A673 (cell line): ENCODE data around the gene TST.

Experiments used
- EZH2 ChIP-seq: fragments of 200-600 bp; sonication (generic); IDR thresholded peaks from 2 replicates; pipeline ENCODE4 v1.6.1; 2017; ENCODE audit warnings: borderline replicate concordance, low read depth, mild to moderate bottlenecking, mixed read lengths, antibody characterized with exemption, low read length; ENCODE audit not compliant: poor library complexity, severe bottlenecking
- TF ChIP-seq, protein P1 (sequence below): fragments of 300-800, 200-600 bp; sonication (generic); conservative IDR thresholded peaks from 2 replicates; pipeline ENCODE4 v1.5.1; 2017; ENCODE audit warnings: low read depth, mild to moderate bottlenecking, antibody characterized with exemption, low read length, moderate library complexity, mixed read lengths

DNA sequence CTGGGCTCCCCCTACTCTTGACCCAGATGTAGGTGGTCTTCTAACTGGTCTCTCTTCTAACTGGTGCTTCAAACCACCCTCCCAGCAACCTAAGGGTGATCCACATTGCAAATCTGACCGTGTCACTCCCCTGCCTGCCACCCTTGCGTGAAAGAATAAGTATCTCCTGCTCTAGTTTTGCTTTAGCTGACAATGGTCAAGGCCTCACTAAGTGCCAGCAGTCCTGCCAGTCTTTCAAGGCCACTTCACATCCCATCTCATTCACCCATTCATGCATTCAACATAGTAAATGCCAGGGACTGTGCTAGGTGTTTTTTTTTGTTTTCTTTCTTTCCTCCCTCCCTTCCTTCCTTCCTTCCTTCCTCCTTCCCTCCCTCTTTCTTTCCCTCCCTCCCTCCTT, 30.0 kb upstream of the TST start:
- TF ChIP-seq, protein P1, sequence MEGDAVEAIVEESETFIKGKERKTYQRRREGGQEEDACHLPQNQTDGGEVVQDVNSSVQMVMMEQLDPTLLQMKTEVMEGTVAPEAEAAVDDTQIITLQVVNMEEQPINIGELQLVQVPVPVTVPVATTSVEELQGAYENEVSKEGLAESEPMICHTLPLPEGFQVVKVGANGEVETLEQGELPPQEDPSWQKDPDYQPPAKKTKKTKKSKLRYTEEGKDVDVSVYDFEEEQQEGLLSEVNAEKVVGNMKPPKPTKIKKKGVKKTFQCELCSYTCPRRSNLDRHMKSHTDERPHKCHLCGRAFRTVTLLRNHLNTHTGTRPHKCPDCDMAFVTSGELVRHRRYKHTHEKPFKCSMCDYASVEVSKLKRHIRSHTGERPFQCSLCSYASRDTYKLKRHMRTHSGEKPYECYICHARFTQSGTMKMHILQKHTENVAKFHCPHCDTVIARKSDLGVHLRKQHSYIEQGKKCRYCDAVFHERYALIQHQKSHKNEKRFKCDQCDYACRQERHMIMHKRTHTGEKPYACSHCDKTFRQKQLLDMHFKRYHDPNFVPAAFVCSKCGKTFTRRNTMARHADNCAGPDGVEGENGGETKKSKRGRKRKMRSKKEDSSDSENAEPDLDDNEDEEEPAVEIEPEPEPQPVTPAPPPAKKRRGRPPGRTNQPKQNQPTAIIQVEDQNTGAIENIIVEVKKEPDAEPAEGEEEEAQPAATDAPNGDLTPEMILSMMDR, result no peak
- TF ChIP-seq EZH2, result no peak
